B cell (primary cell): ENCODE measurements around the gene CLSTN2. TPM values are rescaled to one million over a fixed set of nuclear protein-coding genes. Genes with fewer than 3 reads are reported as not detected.

Experiments
- ATAC-seq: fragments of 200-7000 bp; cut with Tn5 transposase; one replicate; pipeline ENCODE4 v1.10.0; 2021; ENCODE audit warnings: low read depth, mild to moderate bottlenecking, moderate number of reproducible peaks, moderate library complexity
- CTCF ChIA-PET: fragments of 350-600 bp; sonication (Branson Sonifier 250); formaldehyde crosslinking; loops from one replicate; lab custom pipeline; 2021; ENCODE audit warnings: antibody characterized with exemption, inconsistent platforms; lab: Charles Lee
- POLR2A ChIA-PET: fragments of 350-600 bp; sonication (Branson Sonifier 250); formaldehyde crosslinking; loops from one replicate; lab custom pipeline; 2021; ENCODE audit warnings: antibody characterized with exemption; lab: Charles Lee
- DNase-seq: peaks from one replicate; pipeline ENCODE4 v3.0.0; 2013
- H2AFZ ChIP-seq: 2 replicates; pipeline ENCODE4 v1.6.1; 2012; ENCODE audit warnings: mild to moderate bottlenecking, low read depth, low read length; ENCODE audit not compliant: insufficient read depth, poor library complexity, severe bottlenecking
- H3K27ac ChIP-seq, 2 donors: 1 replicate in 1 of 2; 2 replicates in 1 of 2; pipeline ENCODE4 v1.5.1; 2012 to 2013; ENCODE audit warnings: low read length in 2 of 2, mild to moderate bottlenecking in 2 of 2, moderate library complexity in 1 of 2
- H3K27me3 ChIP-seq, 4 experiments: fragments of 200-600 bp in 1 of 4; sonication (generic) in 1 of 4; replicated peaks in 1 of 4; 1 replicate in 2 of 4; 2 replicates in 2 of 4; pipeline versions ENCODE4 v1.6.1 to v1.7.0; 2013 to 2016; ENCODE audit warnings: low read length in 3 of 4, mild to moderate bottlenecking in 2 of 4, mixed read lengths in 1 of 4, moderate library complexity in 1 of 4; ENCODE audit not compliant: insufficient read depth in 4 of 4, control insufficient read depth in 3 of 4; ENCODE audit errors: control extremely low read depth in 1 of 4
- H3K36me3 ChIP-seq, 2 experiments: replicated peaks in 1 of 2; 1 replicate in 1 of 2; 2 replicates in 1 of 2; pipeline versions ENCODE4 v1.6.1 to v1.7.1; 2013; ENCODE audit warnings: low read length in 1 of 2; ENCODE audit not compliant: insufficient read depth in 2 of 2, control insufficient read depth in 1 of 2; ENCODE audit errors: control extremely low read depth in 1 of 2, extremely low read depth in 1 of 2
- H3K4me1 ChIP-seq, 2 donors: fragments of 200-600 bp in 1 of 2; sonication (generic) in 1 of 2; 1 replicate in 1 of 2; 2 replicates in 1 of 2; pipeline versions ENCODE4 v1.5.1 to v1.6.1; 2013 to 2017; ENCODE audit warnings: low read length in 2 of 2; ENCODE audit not compliant: control insufficient read depth in 2 of 2, insufficient read depth in 2 of 2
- H3K4me2 ChIP-seq: replicated peaks from 2 replicates; pipeline ENCODE3; 2012; ENCODE audit warnings: mild to moderate bottlenecking, low read depth, low read length; ENCODE audit not compliant: poor library complexity, severe bottlenecking
- H3K4me3 ChIP-seq, 5 experiments: fragments of 200-600 bp in 1 of 5; sonication (generic) in 1 of 5; 1 replicate in 3 of 5; 2 replicates in 2 of 5; pipeline versions ENCODE4 v1.5.1 to v1.7.0; 2011 to 2016; ENCODE audit warnings: low read length in 4 of 5, mild to moderate bottlenecking in 4 of 5, low read depth in 2 of 5, control low read depth in 1 of 5, moderate library complexity in 1 of 5; ENCODE audit not compliant: insufficient read depth in 1 of 5; ENCODE audit errors: control extremely low read depth in 1 of 5, extremely low read depth in 1 of 5
- H3K79me2 ChIP-seq: fragments of 200-600 bp; sonication (generic); one replicate; pipeline ENCODE4 v1.6.0; 2016; ENCODE audit warnings: low read length; ENCODE audit not compliant: control insufficient read depth, insufficient read depth
- H3K9ac ChIP-seq: fragments of 200-600 bp; sonication (generic); 2 replicates; pipeline ENCODE4 v1.6.1; 2017; ENCODE audit warnings: mild to moderate bottlenecking, low read length, moderate library complexity
- H3K9me3 ChIP-seq, 3 donors: one replicate each; pipeline versions ENCODE4 v1.6.1 to v1.7.1; 2013; ENCODE audit warnings: low read length in 2 of 3; ENCODE audit not compliant: control insufficient read depth in 2 of 3, insufficient read depth in 1 of 3; ENCODE audit errors: control extremely low read depth in 1 of 3
- H4K20me1 ChIP-seq: 2 replicates; pipeline ENCODE4 v1.6.0; 2012; ENCODE audit warnings: mild to moderate bottlenecking, low read length; ENCODE audit not compliant: insufficient read depth, control insufficient read depth, poor library complexity, severe bottlenecking
- H3K27ac Mint-ChIP-seq: one replicate; pipeline ENCODE4 v1.8.0; 2021; ENCODE audit warnings: mixed read lengths
- H3K27me3 Mint-ChIP-seq: one replicate; pipeline ENCODE4 v1.8.0; 2021; ENCODE audit warnings: mixed read lengths
- H3K4me1 Mint-ChIP-seq: one replicate; pipeline ENCODE4 v1.8.0; 2021; ENCODE audit warnings: mixed read lengths
- H3K4me3 Mint-ChIP-seq: one replicate; pipeline ENCODE4 v1.8.0; 2021; ENCODE audit warnings: mixed read lengths
- H3K9me3 Mint-ChIP-seq: one replicate; pipeline ENCODE4 v1.8.0; 2022; ENCODE audit warnings: mixed read lengths; ENCODE audit not compliant: insufficient read depth
- CTCF ChIP-seq: fragments of 200-600 bp; IDR thresholded peaks from one replicate; pipeline ENCODE4 v1.8.0; 2022; ENCODE audit warnings: antibody characterized with exemption, mild to moderate bottlenecking
- EZH2 ChIP-seq: IDR thresholded peaks from 2 replicates; pipeline ENCODE4 v1.6.1; 2012; ENCODE audit warnings: borderline replicate concordance, low read depth, mild to moderate bottlenecking, moderate library complexity, low read length; ENCODE audit not compliant: insufficient read depth, poor library complexity, severe bottlenecking
- WGBS: methylation state at CpG from one replicate; pipeline ENCODE4 v1.1.5; 2013; ENCODE audit warnings: missing lambda C conversion rate; ENCODE audit not compliant: insufficient coverage; 5-methylcytosine and 5-hydroxymethylcytosine counted together
- intact Hi-C: fragments of 100-400 bp; cut with micrococcal nuclease; formaldehyde crosslinking; loops from one replicate; pipeline ENCODE4 v1.10.0; 2022
- polyA plus RNA-seq: library from polyadenylated mRNA; depleted of rRNA; stranded (reverse); fragments of >200 nt; gene quantifications from 2 replicates; pipeline ENCODE4 v1.2.3, GENCODE V29; 2012
- total RNA-seq, 2 donors: library from RNA; stranded (reverse); fragments of 120-200 nt in 1 of 2; gene quantifications; 1 replicate in 1 of 2; 2 replicates in 1 of 2; pipeline versions ENCODE4 v1.2.3 to v1.2.4, GENCODE V29; 2013 to 2022

Gene CLSTN2
- total and polyA plus RNA-seq, 2 donors (not counting 1 experiment from before 2014, with no cell fraction given) = not detected

GRCh38 chr3:140177943-140178342 lies 243.0 kb downstream of the CLSTN2 start:
- Mint-ChIP-seq H3K4me3 (no peak overlapping the region), H3K4me1 (no peaks in the 10 kb centered on the region), H3K9me3 (no peaks in the 10 kb centered on the region), H3K27me3 (peaks cover 4% of the 10 kb centered on the region), H3K27ac (no peak overlapping the region)
- Histone ChIP-seq H3K79me2 (no peaks in the 10 kb centered on the region), H3K27me3 (peaks cover 0 to 3% (median 0%) of the 10 kb centered on the region in 4 experiments), H3K4me3 (no peak overlapping the region), H3K4me2 (no peak overlapping the region), H3K27ac (no peak overlapping the region), H3K36me3 (no peaks in the 10 kb centered on the region), H3K4me1 (no peaks in the 10 kb centered on the region), H3K9ac (no peak overlapping the region), H4K20me1 (no peaks in the 10 kb centered on the region), H3K9me3 (peaks cover 0 to 3% (median 0%) of the 10 kb centered on the region in 3 donors), H2AFZ (no peak overlapping the region)
- CTCF ChIA-PET = no interaction called here
- WGBS = no CpG with 5 or more reads among the region's 3 CpGs
- ATAC-seq (no peak), DNase-seq (no peak)
- POLR2A ChIA-PET = no interaction called here
- intact Hi-C loops = no loop called here
- no peak for TF ChIP-seq CTCF
- TF ChIP-seq EZH2 = no peak

- 80% methylated on average over 1 of the region's 5 CpGs for WGBS
- H3K4me3 Mint-ChIP-seq = no peak overlapping the region
- H4K20me1 ChIP-seq = no peaks in the 10 kb centered on the region
- no peak overlapping the region for H3K27ac ChIP-seq
- intact Hi-C loops = no loop called here
- ATAC-seq = no peak
- peaks cover 4% of the 10 kb centered on the region for H3K27me3 Mint-ChIP-seq
- no peak overlapping the region for H3K27ac Mint-ChIP-seq
- H3K9ac ChIP-seq = no peak overlapping the region
- no peak for DNase-seq
- CTCF ChIA-PET = no interaction called here
- H3K79me2 ChIP-seq = no peaks in the 10 kb centered on the region
- H3K4me3 ChIP-seq = no peak overlapping the region
- H3K9me3 Mint-ChIP-seq = no peaks in the 10 kb centered on the region
- no peaks in the 10 kb centered on the region for H3K36me3 ChIP-seq
- no peak overlapping the region for H3K4me2 ChIP-seq
- TF ChIP-seq EZH2 (no peak), CTCF (no peak)
- H3K4me1 Mint-ChIP-seq = no peaks in the 10 kb centered on the region
- H3K4me1 ChIP-seq = no peaks in the 10 kb centered on the region
- no peak overlapping the region for H2AFZ ChIP-seq
- H3K9me3 ChIP-seq = peaks cover 0 to 3% (median 0%) of the 10 kb centered on the region in 3 donors
- H3K27me3 ChIP-seq = peaks cover 0 to 3% (median 0%) of the 10 kb centered on the region in 4 experiments
- POLR2A ChIA-PET = no interaction called here
Observed at GRCh38 chr3:140178482-140178881, 243.5 kb downstream of the CLSTN2 start.
